CD4-positive, alpha-beta T cell treated with Interleukin-4 for 1 hour (primary cell): ENCODE results near the gene NDUFS7.

Source experiments
- DNase-seq, 2 donors: peaks; one replicate each; pipeline ENCODE4 v3.0.0-alpha.2; 2020 to 2022

Gene NDUFS7

DNA sequence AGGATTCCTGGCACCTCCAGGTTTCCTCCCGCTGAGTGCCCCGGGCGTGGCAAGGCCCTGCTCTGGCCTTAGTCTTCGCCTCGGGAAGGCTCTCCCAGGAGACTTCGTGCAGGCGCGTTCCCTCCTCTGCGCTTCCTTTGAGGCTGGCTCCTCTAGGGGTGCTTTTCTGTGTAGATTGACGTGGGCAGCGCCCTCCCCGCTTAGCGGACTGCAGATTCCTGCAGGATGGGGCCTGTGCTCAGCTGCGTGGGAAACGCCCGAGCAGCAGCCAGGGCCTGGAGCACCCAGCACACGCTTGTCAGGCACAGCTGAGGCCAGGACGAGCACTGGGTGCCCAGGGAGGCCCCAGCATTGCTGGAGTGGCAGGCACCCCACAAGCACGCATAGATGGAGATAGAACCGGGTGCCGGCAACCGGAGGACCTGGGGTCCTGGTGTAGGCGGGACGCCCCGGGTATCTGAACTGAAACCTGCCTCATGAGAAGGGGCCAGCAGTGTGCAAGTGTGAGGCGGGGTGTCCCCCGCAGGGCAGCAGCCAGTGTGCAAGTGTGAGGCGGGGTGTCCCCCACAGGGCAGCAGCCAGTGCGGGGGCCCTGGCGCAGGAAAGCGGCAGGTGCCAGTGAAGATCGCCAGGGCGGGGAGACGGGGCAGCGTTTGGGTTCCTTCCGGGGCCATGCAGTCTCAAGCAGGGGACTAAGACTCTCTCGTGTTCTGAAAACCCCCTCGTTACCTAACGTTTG lies 3.4 kb downstream of the NDUFS7 start:
- DNase-seq = no peak

DNA sequence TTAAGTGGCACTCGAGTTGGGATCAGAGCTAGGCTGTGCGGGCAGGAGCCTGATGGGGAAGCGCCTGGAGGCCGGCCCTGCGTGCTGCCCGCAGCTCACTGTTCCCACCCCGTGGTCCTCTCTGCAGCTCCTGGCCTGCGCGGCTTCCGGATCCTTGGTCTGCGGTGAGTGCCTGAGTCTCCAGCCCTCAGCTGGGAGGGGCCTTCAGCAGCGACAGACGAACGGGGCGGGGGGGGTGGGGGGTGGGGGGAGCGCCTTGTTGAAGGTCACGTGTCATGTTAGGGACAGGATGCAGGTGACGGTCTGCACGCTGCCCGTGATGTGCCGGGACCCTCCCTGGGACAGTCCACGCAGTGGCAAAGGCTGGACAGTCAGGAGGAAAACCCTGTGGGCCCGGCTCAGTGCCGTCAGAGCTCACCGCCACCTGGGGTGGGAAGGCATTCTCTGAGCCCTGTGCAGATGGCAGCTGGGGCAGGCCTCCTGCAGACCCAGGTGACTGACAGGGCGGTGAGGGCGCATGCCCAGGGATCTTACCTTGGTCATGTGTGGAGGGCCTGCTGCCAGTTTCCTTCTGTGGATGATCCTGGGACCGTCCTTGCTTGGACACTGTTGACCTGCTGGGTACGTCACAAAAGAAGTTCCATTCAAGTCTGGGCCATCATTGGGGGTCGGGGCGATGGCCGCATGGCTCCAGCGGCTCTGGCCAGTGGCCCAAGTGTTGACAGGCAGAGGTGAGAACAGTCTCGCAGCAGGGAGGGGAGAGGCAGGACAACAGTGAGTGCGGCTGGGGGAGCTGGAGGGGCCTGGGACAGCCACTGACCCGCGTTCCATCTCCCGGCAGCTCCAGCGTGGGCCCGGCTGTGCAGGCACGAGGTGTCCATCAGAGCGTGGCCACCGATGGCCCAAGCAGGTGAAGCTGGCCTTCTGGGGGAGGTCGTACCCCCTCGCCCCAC lies 4.3 kb downstream of the NDUFS7 start:
- no peak for DNase-seq

DNA sequence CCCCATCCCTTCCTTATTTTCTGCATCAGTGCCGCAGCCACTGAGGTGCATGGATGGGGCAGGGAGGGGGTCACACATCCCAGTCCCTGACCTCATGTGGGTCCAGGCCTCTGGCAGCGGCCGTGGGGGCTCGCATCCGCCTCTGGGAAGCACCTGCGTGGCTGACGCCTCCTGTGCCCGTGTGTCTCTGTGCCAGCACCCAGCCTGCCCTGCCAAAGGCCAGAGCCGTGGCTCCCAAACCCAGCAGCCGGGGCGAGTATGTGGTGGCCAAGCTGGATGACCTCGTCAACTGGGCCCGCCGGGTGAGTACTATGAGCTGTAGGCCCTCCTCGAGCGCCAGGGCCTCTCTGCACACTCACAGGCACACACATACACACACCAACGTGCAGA lies 4.9 kb downstream of the NDUFS7 start:
- no peak for DNase-seq

DNA sequence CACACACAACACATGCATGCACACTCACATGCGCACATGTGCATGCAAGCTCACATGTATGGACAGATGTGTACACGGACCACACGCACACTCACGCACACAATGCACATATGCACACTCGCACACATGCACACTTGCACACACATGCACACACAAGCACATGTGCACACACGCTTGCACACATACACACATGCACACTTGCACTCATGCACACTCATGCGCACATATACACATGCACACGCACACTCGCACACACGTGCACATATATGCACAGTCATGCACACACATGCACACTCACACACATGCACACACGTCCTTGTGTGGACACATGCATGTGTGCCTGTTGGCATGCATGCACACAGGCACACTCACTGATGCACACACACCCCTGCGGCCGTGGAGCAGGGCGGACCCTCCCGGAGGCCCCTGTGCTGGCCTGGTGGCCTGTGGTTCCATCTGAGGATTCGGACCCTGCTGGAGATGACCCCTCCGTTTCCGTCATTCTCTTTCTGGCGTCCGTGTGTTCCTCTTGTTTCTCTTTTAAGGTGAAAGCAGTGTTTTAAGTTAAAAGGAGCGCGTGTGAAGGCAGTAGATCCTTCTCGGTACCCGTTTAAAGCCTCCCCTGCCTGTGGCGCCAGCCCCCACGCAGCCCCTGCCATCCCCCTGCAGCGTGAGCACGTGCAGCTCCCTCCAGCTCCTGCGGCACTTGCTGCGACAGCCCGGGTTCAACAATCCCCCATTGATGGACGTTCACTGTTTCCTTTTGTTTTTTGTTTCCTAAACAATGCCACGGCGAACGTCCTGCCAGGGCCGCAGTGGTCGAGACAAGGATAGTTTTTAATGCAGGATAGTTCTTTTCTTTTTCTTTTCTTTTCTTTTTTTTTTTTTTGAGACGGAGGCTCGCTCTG lies 5.6 kb downstream of the NDUFS7 start:
- DNase-seq = no peak

DNA sequence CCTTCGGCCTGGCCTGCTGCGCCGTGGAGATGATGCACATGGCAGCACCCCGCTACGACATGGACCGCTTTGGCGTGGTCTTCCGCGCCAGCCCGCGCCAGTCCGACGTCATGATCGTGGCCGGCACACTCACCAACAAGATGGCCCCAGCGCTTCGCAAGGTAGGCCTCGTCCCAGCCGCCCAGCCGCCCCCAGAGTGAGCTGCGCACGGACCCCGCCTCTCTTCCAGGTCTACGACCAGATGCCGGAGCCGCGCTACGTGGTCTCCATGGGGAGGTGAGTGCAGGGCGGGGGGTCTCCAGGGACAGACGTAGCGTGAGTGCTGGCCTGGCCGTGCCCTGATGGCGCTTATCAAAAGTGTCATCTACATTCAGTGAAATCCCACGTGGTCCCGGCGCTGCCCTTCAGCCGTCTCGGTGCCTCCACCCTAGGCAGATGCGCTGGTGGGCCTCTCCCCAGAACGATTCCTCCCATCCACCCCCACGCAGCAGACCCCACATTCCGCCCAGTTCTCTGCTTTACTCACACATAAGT lies 7.2 kb downstream of the NDUFS7 start:
- no peak for DNase-seq

DNA sequence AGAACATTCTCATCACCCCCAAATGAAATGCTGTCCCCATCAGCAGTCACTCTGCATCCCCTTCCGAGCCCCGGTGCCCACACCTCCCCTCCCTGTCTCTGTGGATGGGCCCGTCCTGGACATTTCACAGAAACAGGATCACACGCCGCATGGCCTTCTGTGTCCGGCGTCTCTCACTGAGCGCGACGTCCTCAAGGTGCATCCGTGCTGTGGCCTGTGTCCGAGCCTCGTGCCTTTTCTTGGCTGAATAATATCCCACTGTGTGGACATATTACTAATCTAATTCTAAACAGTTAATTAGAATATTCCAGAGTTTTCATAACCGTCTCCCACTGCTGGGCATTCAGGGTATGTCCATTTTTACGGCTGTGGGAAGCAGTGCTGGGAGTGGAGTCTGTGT lies 8.7 kb downstream of the NDUFS7 start:
- no peak for DNase-seq

DNA sequence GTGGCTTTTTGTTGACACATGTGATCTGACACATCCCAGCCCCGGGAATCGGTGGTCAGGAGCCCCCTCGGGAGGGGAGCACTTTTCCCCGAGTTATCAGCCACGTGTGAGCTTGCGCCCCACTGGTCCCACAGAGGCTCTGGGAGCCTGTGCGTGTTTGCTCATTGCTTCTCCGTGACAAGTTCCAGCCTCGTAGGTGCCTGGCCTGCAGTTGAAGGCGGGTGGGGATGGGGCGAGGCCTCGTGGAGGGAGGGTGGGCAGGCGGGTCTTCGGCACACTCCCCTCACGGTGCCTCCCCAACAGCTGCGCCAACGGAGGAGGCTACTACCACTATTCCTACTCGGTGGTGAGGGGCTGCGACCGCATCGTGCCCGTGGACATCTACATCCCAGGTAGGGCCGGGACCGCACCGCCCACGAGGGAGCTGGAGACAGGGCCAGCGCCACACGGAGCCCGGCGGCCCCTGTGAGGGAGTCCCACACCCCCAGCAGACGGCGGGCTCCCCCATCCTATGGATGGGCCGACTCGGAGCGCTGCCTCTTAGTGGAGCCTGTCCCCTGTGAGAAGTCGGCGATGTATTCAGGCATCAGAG lies 9.3 kb downstream of the NDUFS7 start:
- no peak for DNase-seq

DNA sequence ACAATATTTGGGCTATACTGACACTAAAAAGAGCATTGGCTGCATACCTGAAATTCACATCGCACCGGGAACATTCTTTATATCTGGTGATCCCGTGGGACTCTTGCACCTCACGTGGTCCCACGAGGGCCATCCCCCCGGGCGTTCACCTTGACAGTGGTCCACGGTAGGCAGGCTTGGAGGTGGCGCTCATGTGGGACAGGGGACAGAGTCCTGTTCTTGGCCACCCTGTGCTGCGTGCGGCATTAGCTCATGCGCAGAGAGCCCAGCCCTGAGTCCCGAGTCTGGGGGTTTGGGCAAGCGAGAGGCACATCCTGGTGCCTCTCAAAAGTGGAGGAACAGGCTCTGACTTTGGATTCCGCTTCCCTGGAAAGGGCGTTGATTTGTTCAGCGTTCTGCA lies 10.1 kb downstream of the NDUFS7 start:
- DNase-seq = no peak

DNA sequence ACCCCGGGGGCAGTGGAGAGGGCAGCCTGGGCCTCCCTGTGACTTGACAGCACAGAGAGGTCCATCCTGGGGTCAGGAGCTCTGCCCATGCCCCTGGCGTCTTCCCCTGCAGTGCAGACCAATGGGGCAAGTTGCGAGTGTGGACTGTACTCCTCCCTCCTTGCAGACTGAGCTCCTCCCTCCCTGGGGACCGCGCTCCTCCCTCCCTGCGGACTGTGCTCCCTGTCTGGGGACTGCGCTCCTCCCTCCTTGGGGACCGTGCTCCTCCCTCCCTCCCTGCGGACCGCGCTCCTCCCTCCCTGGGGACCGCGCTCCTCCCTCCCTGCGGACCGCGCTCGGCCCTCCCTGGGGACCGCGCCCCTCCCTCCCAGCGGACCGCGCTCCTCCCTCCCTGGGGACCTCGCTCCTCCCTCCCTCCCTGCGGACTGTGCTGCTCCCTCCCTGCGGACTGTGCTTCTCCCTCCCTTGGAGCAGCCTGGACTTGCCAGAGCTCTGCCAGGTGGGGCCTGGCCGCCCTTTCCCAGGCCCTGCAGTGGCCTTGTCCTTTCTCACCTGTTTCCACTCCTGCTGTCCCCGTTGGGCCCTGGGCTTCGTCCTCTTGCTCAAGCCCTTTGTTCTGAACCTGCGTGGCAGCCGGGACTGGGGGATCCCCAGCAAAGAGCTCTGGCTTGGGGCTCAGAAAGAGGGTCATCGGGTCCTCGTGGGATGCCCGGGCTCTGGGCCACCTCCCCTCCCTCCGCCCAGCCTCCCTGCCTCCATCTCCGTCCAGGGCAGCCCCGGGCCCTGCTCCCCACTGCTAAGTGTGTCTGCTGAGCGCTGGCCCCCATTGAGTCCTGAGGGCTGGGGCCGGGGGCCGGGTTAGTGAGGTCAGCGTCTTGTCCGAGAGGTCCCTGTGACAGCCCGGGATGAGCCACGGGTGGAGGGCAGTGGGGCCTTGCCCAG lies 10.8 kb downstream of the NDUFS7 start:
- no peak for DNase-seq

DNA sequence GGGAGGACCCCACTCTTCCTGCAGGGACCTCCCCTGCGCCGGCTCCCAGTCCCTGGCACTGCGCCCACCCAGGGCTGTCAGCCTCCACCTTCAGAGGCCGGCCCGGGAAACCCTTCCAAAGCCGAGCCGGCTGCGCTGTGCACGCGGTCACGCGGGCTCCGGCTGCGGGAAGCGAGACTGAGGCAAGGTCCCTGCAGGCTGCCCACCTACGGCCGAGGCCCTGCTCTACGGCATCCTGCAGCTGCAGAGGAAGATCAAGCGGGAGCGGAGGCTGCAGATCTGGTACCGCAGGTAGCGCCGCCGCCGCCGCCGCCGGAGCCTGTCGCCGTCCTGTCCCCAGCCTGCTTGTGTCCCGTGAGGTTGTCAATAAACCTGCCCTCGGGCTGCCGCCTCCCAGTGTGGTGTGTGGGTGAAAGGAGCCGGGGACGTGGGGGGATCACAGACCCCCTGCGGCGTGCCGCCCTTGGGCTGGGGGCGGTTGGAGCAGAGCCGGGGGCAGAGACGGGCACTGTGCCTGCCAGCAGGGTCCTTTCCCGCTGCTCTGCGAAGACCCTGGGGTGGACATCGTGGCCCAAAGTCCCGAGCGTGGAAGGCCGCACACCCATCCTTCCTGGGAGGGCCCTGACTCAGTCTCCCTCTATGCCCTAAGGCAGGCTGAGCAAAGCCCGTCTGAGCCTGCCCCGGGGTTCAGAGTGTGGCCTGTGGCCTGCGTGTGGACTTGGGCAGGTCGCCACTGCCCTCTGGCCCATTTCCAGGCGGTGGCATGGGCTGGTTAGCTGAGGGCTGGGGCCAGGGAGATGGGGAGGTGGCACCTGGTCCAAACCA lies 11.7 kb downstream of the NDUFS7 start:
- no peak for DNase-seq

DNA sequence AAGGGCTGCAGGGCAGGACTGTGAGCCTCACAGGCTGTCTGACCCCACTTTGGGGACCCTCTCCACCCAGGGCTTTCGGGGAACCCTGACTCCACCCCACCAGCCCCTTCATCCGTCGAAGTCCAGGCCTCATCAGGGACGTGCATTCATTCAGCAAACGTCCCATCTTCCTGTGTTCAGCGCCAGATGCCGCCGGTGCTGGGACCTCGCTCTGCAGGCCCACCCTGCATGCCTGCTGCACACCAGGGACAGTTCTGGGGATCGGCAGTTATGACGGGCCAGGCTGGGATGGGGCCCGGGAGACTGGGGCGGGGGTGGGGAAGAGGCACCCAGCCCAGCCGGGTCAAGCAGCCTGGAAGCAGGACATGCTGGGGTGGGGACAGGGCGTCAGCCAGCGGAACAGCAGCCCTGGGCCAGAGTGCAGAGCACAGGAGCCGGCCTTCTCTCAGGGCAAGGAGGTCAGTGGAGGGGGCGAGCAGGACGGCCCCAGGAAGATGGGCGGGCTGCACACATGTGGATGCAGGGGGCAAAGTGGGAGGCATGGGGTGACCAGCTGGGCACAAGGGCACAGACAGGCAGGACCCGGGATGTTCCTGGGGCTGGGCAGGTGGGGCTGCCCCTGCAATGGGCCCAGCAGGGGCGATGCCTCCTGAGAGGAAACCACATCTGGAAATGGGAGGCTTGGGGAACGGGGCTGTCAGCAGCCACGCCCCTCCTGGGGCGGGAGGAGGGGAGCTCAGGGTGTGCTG lies 12.5 kb downstream of the NDUFS7 start:
- DNase-seq = no peak

DNA sequence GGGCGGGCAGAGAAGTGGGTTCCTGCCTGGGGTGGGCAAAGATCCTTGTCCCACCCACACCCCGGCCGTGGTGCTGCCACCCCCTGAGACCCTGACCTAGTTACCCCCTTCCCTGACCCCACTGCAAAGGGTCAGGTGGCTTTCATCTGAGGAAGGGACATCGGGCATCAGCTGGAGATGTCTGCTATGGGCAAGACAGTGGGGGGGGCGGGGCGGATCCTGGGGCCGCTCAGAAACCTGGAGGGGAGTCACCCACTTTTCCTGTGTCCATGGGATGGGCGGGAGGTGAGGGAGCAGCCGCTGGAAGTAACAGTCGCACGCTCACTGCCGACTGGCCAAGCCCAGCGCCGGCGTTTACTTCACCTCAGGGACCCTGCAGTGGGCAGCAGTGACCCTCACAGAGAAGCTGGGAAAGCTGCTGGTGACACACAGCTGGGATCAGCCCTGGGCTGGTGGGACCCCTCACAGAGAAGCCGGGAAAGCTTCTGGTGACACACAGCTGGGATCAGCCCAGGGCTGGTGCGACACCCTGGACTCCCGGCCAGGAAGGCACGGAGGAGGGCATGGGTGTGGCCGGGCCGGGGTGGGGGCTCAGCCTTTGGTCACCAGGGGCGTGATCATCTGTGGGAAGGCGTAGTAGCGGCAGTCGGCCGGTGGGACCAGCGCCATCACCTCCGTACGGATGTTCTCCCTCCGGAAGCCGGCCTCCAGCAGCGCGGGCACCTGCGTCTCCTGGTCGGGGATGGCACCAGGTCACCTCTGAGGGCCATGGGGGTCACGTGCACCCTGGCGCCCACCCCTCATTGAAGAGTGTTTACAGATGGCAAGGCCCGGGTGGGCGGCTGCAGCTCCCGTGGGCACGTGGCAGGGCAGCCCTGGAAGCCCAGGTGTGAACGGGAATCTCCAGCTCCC lies 13.3 kb downstream of the NDUFS7 start:
- DNase-seq = no peak

DNA sequence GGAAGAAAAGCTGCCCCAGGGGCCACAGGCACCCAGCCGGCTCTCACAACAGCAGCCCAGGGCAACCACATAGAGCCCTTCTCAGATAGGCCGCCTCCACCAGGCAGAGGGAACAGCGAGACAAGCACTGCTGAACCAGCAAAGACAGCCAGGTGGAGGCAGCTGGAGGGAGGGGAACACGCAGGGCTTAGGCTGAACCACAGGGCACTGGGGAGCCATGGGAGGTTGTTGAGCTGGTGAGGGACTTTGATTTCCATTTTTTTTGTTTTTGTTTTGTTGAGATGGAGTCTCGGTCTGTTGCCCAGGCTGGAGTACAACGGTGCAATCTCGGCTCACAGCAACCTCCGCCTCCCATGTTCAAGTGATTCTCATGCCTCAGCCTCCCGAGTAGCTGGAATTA lies 14.1 kb downstream of the NDUFS7 start:
- no peak for DNase-seq

DNA sequence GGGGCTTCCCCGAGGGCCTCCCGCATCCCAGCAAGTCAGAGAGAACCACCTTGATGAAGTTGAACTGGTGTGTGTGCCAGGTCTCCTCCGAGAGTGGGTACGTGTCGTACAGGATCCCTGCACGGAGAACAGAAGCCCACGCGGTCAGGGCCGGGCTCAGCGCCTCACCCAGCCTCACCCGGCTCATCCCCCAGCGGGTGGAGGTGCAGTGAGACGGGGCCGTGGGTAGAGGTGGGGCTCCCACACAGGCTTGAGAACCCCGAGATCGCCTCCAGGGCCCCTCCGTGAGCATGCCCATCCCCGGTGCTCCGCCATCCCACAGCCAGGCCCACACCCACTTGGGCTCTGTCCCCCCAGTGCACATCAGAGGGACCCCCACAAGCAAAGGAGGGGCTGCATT lies 15.4 kb downstream of the NDUFS7 start:
- no peak for DNase-seq

DNA sequence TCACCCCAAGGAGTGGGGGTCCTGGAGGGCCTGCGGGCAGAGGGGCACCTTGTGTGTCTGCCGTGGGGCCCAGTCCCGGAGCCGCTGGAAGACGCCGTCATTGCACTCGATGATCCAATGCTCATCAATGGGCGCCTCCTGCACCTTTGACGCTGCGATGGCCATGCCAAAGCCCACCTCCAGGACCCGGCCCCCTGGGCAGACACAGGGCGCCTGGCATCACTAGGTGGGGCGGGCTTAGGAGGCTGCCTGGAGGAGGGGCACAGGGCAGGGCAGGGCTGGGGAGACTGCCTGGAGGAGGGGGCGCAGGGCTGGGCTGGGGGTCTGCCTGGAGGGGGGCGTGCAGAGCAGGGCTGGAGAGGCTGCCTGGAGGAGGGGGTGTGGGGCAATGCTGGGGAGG lies 16.0 kb downstream of the NDUFS7 start:
- no peak for DNase-seq

DNA sequence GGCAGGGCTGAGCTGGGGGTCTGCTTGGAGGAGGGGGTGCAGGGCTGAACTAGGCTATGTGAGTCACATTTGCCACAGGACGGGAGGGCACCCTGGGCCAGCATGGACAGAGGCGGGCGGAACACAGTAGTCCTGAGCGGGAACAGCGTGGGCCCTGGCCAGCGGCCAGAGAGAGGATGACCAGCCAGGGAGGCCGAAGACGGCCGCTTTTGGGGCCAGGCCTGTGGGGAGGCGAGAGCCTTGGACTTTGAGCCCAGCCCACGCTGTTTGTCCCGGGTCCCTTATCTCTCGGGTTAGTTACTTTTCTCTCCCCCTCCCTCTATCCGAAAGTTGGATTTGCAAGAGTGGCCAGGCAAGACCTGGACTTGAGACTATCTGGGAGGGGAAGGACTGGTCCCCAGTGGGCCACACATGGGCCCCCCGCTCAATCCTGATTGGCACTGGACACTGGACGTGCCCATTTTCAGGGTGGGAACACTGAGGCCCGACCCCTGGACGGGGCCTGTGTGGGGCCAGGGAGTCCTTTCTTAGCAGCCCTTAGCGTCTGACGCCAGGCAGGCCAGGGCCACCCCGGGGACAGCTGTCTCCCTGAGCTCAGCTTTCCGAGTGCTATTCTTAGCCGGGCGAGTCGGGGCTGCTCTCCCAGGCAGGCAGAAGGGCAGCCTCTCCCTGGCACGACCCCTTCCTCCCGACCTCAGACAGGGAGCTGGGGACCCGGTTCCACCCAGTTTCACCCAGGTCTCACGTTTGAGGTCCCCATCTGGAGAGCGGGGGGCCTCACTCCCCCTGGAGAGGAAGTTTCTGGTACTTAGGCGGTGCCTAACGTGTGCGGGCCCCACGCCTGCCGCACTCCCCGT lies 16.8 kb downstream of the NDUFS7 start:
- no peak for DNase-seq

DNA sequence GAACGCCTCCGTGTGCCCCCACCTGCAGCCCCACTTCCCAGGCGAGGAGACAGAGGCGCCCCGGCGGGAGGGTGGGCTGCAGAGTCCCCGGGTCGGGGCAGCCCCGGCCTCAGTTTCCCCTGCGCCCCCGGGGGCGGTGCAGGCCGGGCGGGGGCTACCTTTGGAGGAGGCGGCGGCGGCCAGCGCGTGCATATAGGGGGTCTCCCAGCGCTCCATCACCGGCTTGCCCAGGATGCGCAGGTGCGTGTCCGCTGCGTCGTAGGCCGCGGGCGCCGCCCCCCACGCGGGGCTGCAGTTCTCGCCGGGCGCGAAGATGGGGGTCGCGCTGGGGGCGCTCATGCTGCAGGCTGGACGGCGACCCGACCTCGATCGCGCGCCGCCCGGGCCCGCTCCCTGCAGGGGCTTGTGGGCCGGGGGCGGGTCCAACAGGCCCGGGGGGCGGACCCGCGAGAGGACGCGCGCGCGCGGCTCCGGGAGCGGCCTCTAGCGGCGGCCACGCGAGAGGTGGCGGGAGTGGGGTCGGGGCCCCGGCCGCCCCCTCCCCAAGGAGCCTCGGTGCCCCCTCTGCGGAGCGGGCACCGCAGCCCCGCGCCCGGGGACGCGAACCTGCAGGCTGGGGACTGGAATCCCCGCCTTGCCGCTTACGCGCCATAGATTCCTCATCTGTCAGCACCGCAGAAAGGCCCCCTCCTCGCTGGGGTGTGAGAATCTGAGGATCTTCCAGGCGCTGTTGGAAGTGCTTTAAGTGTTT lies 17.6 kb downstream of the NDUFS7 start, which contains the start of gene GAMT:
TSS of gene GAMT (minus strand) at position 405 of the 751 bp plus-strand sequence. CDS start at position 339, 66 bp downstream.
- DNase-seq = peak; percentile 55 to 59
